ENCODE results near the gene FAM98C.

The FAM98C gene

GRCh38 chr19:38457690-38458405, 55.0 kb downstream of the FAM98C start:
- DNase-seq (ENCODE audit: low read depth): no peak
